GM12865 (cell line): ENCODE results near the gene AP5S1.

Experiments
- DNase-seq: peaks from one replicate; pipeline ENCODE4 v3.0.0; 2010; ENCODE audit warnings: low read depth
- H3K4me3 ChIP-seq: 2 replicates; pipeline ENCODE4 v1.5.1; 2011; ENCODE audit warnings: mild to moderate bottlenecking, low read depth, low read length, control low read depth
- CTCF ChIP-seq: IDR thresholded peaks from 2 replicates; pipeline ENCODE4 v1.5.1; 2011; ENCODE audit warnings: low read length, control low read depth, low read depth, inconsistent platforms; ENCODE audit not compliant: insufficient read depth; ENCODE audit errors: missing control alignments

Gene AP5S1

GRCh38 chr20:3798908-3799248 is 21.5 kb upstream of the AP5S1 start:
- no peak for TF ChIP-seq CTCF
- no peak overlapping the region for H3K4me3 ChIP-seq
- DNase-seq, result no peak

- no peak for TF ChIP-seq CTCF
- H3K4me3 ChIP-seq, result no peak overlapping the region
- DNase-seq, result no peak
Observed at GRCh38 chr20:3800256-3800877, 20.0 kb upstream of the AP5S1 start.

- no peak for TF ChIP-seq CTCF
- no peak for DNase-seq
- H3K4me3 ChIP-seq, result no peak overlapping the region
Observed at GRCh38 chr20:3800878-3801260, 19.5 kb upstream of the AP5S1 start.

GRCh38 chr20:3801299-3801698 is 19.0 kb upstream of the AP5S1 start:
- DNase-seq, result no peak
- no peak for TF ChIP-seq CTCF
- H3K4me3 ChIP-seq, result no peak overlapping the region

GRCh38 chr20:3801846-3802245 is 18.5 kb upstream of the AP5S1 start:
- TF ChIP-seq CTCF, result no peak
- H3K4me3 ChIP-seq, result no peak overlapping the region
- no peak for DNase-seq

GRCh38 chr20:3802524-3803239 is 17.7 kb upstream of the AP5S1 start:
- H3K4me3 ChIP-seq, result no peak overlapping the region
- no peak for DNase-seq
- TF ChIP-seq CTCF, result no peak

DNA sequence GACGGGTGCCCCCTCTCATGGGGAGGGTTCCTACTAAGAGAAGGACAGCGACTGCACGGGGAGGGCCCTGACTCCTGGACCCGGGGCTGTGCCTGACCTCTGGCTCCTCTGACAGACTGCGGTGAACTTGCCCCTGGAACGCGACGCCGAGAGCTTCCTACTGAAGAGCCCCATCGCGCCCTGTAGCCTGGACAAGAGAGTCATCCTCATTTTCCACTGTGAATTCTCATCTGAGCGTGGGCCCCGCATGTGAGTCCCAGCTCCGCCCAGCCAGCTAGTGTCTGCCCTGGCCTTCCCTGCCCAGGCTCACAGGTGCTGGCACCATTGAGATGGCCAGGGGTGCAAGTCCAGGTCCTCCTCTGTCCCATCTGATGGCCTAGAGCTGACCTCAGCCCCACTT is 17.1 kb upstream of the AP5S1 start:
- DNase-seq, result no peak
- H3K4me3 ChIP-seq, result no peak overlapping the region
- no peak for TF ChIP-seq CTCF
